OCI-LY1 (cell line): ENCODE measurements around the gene ATXN1.

Source experiments
- EZH2 ChIP-seq: fragments of 200-600 bp; sonication (generic), shearing (Covaris generic); IDR thresholded peaks from 2 replicates; pipeline ENCODE4 v1.8.0; 2017; ENCODE audit warnings: borderline replicate concordance, mixed run types, mild to moderate bottlenecking, antibody characterized with exemption, low read length, moderate library complexity, mixed read lengths
- TF ChIP-seq, protein P1 (sequence below): fragments of 200-600 bp; sonication (generic), shearing (Covaris generic); IDR thresholded peaks from 2 replicates; pipeline ENCODE4 v1.5.1; 2017; ENCODE audit warnings: mild to moderate bottlenecking, antibody characterized with exemption, low read length, moderate library complexity, mixed read lengths

GRCh38 chr6:16296061-16296670 is 465.1 kb downstream of the ATXN1 start:
- TF ChIP-seq, protein P1, sequence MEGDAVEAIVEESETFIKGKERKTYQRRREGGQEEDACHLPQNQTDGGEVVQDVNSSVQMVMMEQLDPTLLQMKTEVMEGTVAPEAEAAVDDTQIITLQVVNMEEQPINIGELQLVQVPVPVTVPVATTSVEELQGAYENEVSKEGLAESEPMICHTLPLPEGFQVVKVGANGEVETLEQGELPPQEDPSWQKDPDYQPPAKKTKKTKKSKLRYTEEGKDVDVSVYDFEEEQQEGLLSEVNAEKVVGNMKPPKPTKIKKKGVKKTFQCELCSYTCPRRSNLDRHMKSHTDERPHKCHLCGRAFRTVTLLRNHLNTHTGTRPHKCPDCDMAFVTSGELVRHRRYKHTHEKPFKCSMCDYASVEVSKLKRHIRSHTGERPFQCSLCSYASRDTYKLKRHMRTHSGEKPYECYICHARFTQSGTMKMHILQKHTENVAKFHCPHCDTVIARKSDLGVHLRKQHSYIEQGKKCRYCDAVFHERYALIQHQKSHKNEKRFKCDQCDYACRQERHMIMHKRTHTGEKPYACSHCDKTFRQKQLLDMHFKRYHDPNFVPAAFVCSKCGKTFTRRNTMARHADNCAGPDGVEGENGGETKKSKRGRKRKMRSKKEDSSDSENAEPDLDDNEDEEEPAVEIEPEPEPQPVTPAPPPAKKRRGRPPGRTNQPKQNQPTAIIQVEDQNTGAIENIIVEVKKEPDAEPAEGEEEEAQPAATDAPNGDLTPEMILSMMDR, result no peak
- TF ChIP-seq EZH2, result no peak
